GM21529 (cell line): ENCODE results near the gene TSPAN11.

ENCODE experiments used
- ATAC-seq: cut with Tn5 transposase; IDR thresholded peaks from one replicate; pipeline ENCODE4 v1.9.1; 2021; ENCODE audit not compliant: unreplicated experiment

The TSPAN11 gene

GRCh38 chr12:31037931-31038330 is 111.4 kb downstream of the TSPAN11 start:
- ATAC-seq: no peak

GRCh38 chr12:31041033-31041564 is 114.6 kb downstream of the TSPAN11 start:
- ATAC-seq: no peak
